ENCODE results near the gene RYR3. TPM values are rescaled to one million over a fixed set of nuclear protein-coding genes. Genes with fewer than 3 reads are reported as not detected.

RYR3 gene
- total RNA-seq, 1 donor from 2014 or later: not detected

DNA sequence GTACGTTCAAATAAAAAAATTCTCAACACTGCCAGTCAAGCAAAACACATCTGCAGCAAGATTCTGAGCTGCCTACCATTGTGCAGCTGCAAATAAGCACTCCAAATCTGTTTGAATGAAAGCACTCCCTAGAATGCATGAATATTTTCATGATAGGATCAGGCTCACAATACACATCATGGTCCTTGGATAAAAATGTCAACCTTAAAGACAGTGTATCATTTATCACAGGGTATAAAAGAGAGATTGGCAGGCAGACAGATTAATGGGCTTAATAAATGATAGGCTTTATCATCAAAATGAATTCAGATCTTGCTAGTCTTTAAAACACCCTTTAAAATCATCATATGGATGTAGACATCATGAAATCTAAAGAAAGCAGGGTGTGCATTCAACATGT is 9.2 kb downstream of the RYR3 start:
- no peaks in the 10 kb centered on the region for H3K36me3 Mint-ChIP-seq (ENCODE audit: low read depth)
- ChIA-PET CTCF (no interaction called here), POLR2A (no interaction called here)
- DNase-seq (no peak), ATAC-seq (ENCODE audit: low read depth) (no peak)
- peaks cover 10% of the 10 kb centered on the region for H3K27me3 Mint-ChIP-seq
- H3K27ac Mint-ChIP-seq: no peak overlapping the region
- no peak overlapping the region for H3K4me3 Mint-ChIP-seq
- intact Hi-C loops (cut with micrococcal nuclease): no loop called here
- no peak for TF ChIP-seq CTCF (IDR thresholded peaks at IDR 0.05)
- no peaks in the 10 kb centered on the region for H3K9me3 Mint-ChIP-seq
- H3K4me1 Mint-ChIP-seq: peaks cover 7% of the 10 kb centered on the region

- ChIA-PET POLR2A (no interaction called here), CTCF (no interaction called here)
- ATAC-seq (ENCODE audit: low read depth) (no peak), DNase-seq (no peak)
- Mint-ChIP-seq H3K4me1 (peaks cover 7% of the 10 kb centered on the region), H3K9me3 (no peaks in the 10 kb centered on the region), H3K27me3 (peaks cover 8% of the 10 kb centered on the region), H3K4me3 (no peak overlapping the region), H3K36me3 (ENCODE audit: low read depth) (no peaks in the 10 kb centered on the region), H3K27ac (no peak overlapping the region)
- intact Hi-C loops (cut with micrococcal nuclease): no loop called here
- TF ChIP-seq CTCF (IDR thresholded peaks at IDR 0.05): no peak
Measured at GRCh38 chr15:33322091-33322490, 11.3 kb downstream of the RYR3 start.

DNA sequence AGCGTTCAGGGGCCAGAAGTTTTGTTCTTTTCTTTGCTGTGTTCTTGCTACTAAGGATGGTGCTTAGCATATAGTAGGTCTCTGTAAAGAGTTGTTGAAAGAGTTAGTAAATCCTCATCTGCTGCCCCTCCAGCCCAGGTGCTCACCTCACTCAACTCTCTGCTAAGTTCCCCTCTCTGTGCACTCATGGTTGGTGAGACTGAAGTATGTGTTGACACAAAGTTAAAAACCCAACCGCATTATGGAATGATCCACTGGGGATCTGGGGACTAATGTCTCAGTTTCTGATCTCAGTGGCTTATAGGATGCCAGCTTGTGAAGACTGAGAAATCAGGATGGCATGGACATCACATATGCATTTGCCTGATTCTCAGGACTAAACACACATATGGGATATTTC is 13.8 kb downstream of the RYR3 start:
- H3K27me3 Mint-ChIP-seq: no peaks in the 10 kb centered on the region
- intact Hi-C loops (cut with micrococcal nuclease): no loop called here
- POLR2A ChIA-PET: no interaction called here
- H3K9me3 Mint-ChIP-seq: no peaks in the 10 kb centered on the region
- no peak overlapping the region for H3K4me3 Mint-ChIP-seq
- no peak for DNase-seq
- H3K36me3 Mint-ChIP-seq (ENCODE audit: low read depth): no peaks in the 10 kb centered on the region
- H3K27ac Mint-ChIP-seq: no peak overlapping the region
- no peak for TF ChIP-seq CTCF (IDR thresholded peaks at IDR 0.05)
- peaks cover 7% of the 10 kb centered on the region for H3K4me1 Mint-ChIP-seq
- CTCF ChIA-PET: no interaction called here
- no peak for ATAC-seq (ENCODE audit: low read depth)

GRCh38 chr15:33326908-33327307 is 16.1 kb downstream of the RYR3 start:
- DNase-seq (no peak), ATAC-seq (ENCODE audit: low read depth) (no peak)
- no peaks in the 10 kb centered on the region for H3K9me3 Mint-ChIP-seq
- H3K4me3 Mint-ChIP-seq: no peak overlapping the region
- ChIA-PET CTCF (no interaction called here), POLR2A (no interaction called here)
- peaks cover 5% of the 10 kb centered on the region for H3K27me3 Mint-ChIP-seq
- peaks cover 7% of the 10 kb centered on the region for H3K4me1 Mint-ChIP-seq
- no peak for TF ChIP-seq CTCF (IDR thresholded peaks at IDR 0.05)
- no peak overlapping the region for H3K27ac Mint-ChIP-seq
- H3K36me3 Mint-ChIP-seq (ENCODE audit: low read depth): no peaks in the 10 kb centered on the region
- intact Hi-C loops (cut with micrococcal nuclease): no loop called here

DNA sequence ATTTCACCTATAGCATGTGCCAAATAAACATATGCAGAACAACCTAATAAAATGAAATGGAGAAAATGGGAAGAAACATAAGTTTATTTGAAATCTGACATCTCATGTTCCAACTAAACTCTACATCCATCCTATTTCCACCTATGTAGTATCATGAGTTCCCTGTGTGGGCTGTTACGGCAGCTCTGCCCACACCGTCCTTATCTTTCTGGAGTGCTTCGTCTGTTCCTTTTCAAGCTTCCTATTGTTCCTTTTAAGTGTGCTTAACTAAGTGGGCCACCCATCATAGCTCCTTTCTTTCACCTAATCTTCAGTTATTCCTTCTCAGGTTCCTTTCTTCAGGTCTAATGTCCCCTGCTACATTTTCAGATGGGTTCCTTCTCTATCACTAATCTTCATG is 17.3 kb downstream of the RYR3 start:
- TF ChIP-seq CTCF (IDR thresholded peaks at IDR 0.05): no peak
- Mint-ChIP-seq H3K4me1 (peaks cover 7% of the 10 kb centered on the region), H3K36me3 (ENCODE audit: low read depth) (no peaks in the 10 kb centered on the region), H3K27ac (no peak overlapping the region), H3K9me3 (no peaks in the 10 kb centered on the region), H3K4me3 (no peak overlapping the region), H3K27me3 (peaks cover 5% of the 10 kb centered on the region)
- DNase-seq: no peak
- intact Hi-C loops (cut with micrococcal nuclease): no loop called here
- ChIA-PET POLR2A (no interaction called here), CTCF (no interaction called here)
- ATAC-seq (ENCODE audit: low read depth): no peak

Data from activated B cell treated with CpG ODN at 0.5 μM for 24 hours (primary cell).